MV-4-11 (cell line): ENCODE data around the gene DPF3.

Source experiments
- DNase-seq: peaks from one replicate; lab custom pipeline; 2025; lab: John Stamatoyannopoulos, UW

The DPF3 gene

GRCh38 chr14:72680853-72681640, 212.9 kb downstream of the DPF3 start:
- no peak for DNase-seq

GRCh38 chr14:72679536-72680151, 214.3 kb downstream of the DPF3 start:
- no peak for DNase-seq

- DNase-seq: no peak
Observed at GRCh38 chr14:72679141-72679535, 214.8 kb downstream of the DPF3 start.

GRCh38 chr14:72678356-72678755, 215.5 kb downstream of the DPF3 start:
- no peak for DNase-seq

GRCh38 chr14:72677664-72678063, 216.2 kb downstream of the DPF3 start:
- DNase-seq: no peak

- peak; percentile 62 for DNase-seq
Observed at GRCh38 chr14:72675126-72675525, 218.8 kb downstream of the DPF3 start.

- no peak for DNase-seq
Observed at GRCh38 chr14:72673179-72673578, 220.7 kb downstream of the DPF3 start.

GRCh38 chr14:72666610-72667009, 227.3 kb downstream of the DPF3 start:
- no peak for DNase-seq

- DNase-seq: no peak
Observed at GRCh38 chr14:72665259-72665658, 228.6 kb downstream of the DPF3 start.

- DNase-seq: no peak
Observed at GRCh38 chr14:72664651-72665050, 229.2 kb downstream of the DPF3 start.

- no peak for DNase-seq
Observed at GRCh38 chr14:72663956-72664650, 229.8 kb downstream of the DPF3 start.

- DNase-seq: no peak
Observed at GRCh38 chr14:72663076-72663487, 230.8 kb downstream of the DPF3 start.

GRCh38 chr14:72662214-72662613, 231.7 kb downstream of the DPF3 start:
- DNase-seq: no peak

GRCh38 chr14:72657214-72657921, 236.5 kb downstream of the DPF3 start:
- no peak for DNase-seq

- no peak for DNase-seq
Observed at GRCh38 chr14:72653026-72653425, 240.9 kb downstream of the DPF3 start.

- no peak for DNase-seq
Observed at GRCh38 chr14:72652179-72652578, 241.7 kb downstream of the DPF3 start.

- DNase-seq: no peak
Observed at GRCh38 chr14:72651714-72652113, 242.2 kb downstream of the DPF3 start.

- no peak for DNase-seq
Observed at GRCh38 chr14:72651081-72651480, 242.8 kb downstream of the DPF3 start.

GRCh38 chr14:72649603-72650227, 244.2 kb downstream of the DPF3 start:
- DNase-seq: no peak

GRCh38 chr14:72647782-72648181, 246.1 kb downstream of the DPF3 start:
- no peak for DNase-seq

GRCh38 chr14:72646861-72647528, 246.9 kb downstream of the DPF3 start:
- DNase-seq: no peak
